ENCODE data around the gene CSN3. TPM values are rescaled to one million over a fixed set of nuclear protein-coding genes. Genes with fewer than 3 reads are reported as not detected.
"Not testable (repeated sequence)": the region's sequence is repeated elsewhere in the genome, so short reads cannot be mapped to it uniquely, and the experiment has no call there.

Gene CSN3, protein sequence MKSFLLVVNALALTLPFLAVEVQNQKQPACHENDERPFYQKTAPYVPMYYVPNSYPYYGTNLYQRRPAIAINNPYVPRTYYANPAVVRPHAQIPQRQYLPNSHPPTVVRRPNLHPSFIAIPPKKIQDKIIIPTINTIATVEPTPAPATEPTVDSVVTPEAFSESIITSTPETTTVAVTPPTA
- not detected for total RNA-seq
- not detected for polyA plus RNA-seq
- long read RNA-seq, donor 1 = 0 reads
- long read RNA-seq, donor 2 = 0 reads

DNA sequence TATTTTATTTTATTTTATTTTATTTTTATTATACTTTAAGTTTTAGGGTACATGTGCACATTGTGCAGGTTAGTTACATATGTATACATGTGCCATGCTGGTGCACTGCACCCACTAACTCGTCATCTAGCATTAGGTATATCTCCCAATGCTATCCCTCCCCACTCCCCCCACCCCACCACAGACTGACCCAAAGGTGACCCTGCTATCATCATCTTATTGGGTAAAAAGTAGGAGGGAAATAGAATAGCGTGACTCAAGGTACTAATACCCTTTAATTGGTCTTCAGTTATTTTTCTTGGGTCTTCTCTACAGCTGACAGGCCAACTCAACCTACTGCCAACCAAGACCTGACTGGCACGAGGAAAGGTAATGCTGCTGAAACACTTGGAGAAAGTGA is at the start of gene CSN3:
TSS of gene CSN3 (plus strand) at position 301 of the 400 bp plus-strand sequence. CDS start 2,223 bp downstream, outside the sequence.
- H3K4me1 ChIP-seq (ENCODE audit: control insufficient read depth in 1 of 2, insufficient read depth in 2 of 2, low read length in 2 of 2); H3K9me3 ChIP-seq (ENCODE audit: control insufficient read depth, low read length); H3K36me3 ChIP-seq (ENCODE audit: control insufficient read depth in 1 of 2, insufficient read depth in 2 of 2, low read length in 1 of 2); H3K27me3 ChIP-seq (ENCODE audit: control insufficient read depth in 1 of 2, insufficient read depth in 2 of 2, low read length in 1 of 2); intact Hi-C loops (cut with DNase I); H3K4me3 ChIP-seq (ENCODE audit: low read length in 2 of 2); ATAC-seq (ENCODE audit: low FRiP score); H3K27ac ChIP-seq (ENCODE audit: low read depth in 1 of 2, low read length in 2 of 2); DNase-seq: not testable (repeated sequence)
- WGBS, 2 donors = 34 to 64% methylated on average over 2 to 3 of the region's 3 CpGs

DNA sequence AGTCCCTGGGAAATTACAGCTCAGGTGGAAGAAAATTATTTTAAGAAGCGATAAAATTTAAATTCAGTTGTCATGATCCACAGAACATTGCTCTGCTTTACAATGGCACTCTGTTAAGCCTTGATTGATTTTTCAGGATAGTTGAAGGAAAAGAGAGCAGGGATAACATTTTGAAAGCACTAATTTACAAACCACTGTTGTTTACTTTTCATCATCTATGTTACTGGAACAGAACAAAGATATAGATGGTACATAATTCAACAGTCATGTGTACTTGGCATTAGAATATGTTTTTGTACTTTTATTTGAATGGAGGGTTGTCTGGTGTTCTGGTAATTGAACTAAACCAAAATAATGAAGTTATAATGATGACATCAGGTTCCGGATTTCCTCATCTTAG is 49.5 kb upstream of the CSN3 start:
- intact Hi-C loops (cut with DNase I) = no loop called here
- WGBS, 2 donors = 95 to 97% methylated on average over 2 of the region's 2 CpGs
- H3K4me3 ChIP-seq (ENCODE audit: low read length in 2 of 2) = no peak overlapping the region
- no peaks in the 10 kb centered on the region for H3K27me3 ChIP-seq (ENCODE audit: control insufficient read depth in 1 of 2, insufficient read depth in 2 of 2, low read length in 1 of 2)
- no peak for ATAC-seq (ENCODE audit: low FRiP score)
- H3K36me3 ChIP-seq (ENCODE audit: control insufficient read depth in 1 of 2, insufficient read depth in 2 of 2, low read length in 1 of 2) = no peaks in the 10 kb centered on the region
- H3K9me3 ChIP-seq (ENCODE audit: control insufficient read depth, low read length) = no peaks in the 10 kb centered on the region
- H3K27ac ChIP-seq (ENCODE audit: low read depth in 1 of 2, low read length in 2 of 2) = no peak overlapping the region
- no peak for DNase-seq
- no peaks in the 10 kb centered on the region for H3K4me1 ChIP-seq (ENCODE audit: control insufficient read depth in 1 of 2, insufficient read depth in 2 of 2, low read length in 2 of 2)

DNA sequence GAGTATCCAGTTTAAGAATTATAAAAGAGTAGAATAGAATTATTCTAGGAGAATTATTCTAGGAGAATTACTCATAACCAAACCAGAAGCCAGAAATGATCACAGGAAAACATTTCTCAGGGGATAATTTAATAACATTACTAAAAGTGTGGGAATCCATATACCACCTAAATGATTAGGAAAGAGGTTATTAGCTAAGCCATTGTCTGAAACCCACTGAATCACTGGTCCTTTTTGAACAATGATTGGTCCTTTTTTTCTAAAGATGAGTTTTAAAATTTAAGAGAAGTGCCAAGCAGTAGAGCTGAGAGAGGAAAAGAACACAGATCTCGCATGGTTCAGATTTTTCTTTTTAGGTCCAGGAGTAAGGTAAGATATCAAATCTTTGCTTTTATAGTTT is 47.0 kb upstream of the CSN3 start, which contains the start of gene ODAM:
TSS of gene ODAM (plus strand) at position 301 of the 400 bp plus-strand sequence. CDS start 819 bp downstream, outside the sequence.
- Histone ChIP-seq H3K27me3 (ENCODE audit: control insufficient read depth in 1 of 2, insufficient read depth in 2 of 2, low read length in 1 of 2) (no peaks in the 10 kb centered on the region), H3K9me3 (ENCODE audit: control insufficient read depth, low read length) (no peaks in the 10 kb centered on the region), H3K36me3 (ENCODE audit: control insufficient read depth in 1 of 2, insufficient read depth in 2 of 2, low read length in 1 of 2) (no peaks in the 10 kb centered on the region), H3K4me1 (ENCODE audit: control insufficient read depth in 1 of 2, insufficient read depth in 2 of 2, low read length in 2 of 2) (no peaks in the 10 kb centered on the region), H3K27ac (ENCODE audit: low read depth in 1 of 2, low read length in 2 of 2) (no peak within 1 kb of the TSS), H3K4me3 (ENCODE audit: low read length in 2 of 2) (no peak within 1 kb of the TSS)
- DNase-seq = no peak
- intact Hi-C loops (cut with DNase I) = no loop called here
- WGBS, 2 donors = 75 to 78% methylated on average over 1 of the region's 1 CpG
- ATAC-seq (ENCODE audit: low FRiP score) = no peak

DNA sequence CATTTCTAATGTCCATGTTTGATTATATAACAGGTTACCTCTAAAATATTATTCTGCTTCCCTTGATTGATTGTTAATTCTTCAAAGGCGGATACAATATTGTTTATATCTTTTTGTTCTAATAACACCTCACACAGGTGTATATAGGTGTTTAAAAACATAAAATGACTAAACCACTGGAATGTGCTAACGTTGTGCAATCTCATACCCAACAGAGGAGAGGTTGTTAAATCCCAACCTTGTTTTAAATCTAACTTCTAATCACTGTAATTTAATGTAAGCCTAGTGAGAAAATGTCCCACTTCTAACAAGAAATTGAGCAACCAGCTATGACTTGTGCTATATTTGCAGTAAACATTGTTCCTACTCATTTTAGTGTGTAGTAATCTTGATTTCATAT is 45.5 kb upstream of the CSN3 start:
- no peaks in the 10 kb centered on the region for H3K9me3 ChIP-seq (ENCODE audit: control insufficient read depth, low read length)
- intact Hi-C loops (cut with DNase I) = no loop called here
- H3K27me3 ChIP-seq (ENCODE audit: control insufficient read depth in 1 of 2, insufficient read depth in 2 of 2, low read length in 1 of 2) = no peaks in the 10 kb centered on the region
- H3K4me1 ChIP-seq (ENCODE audit: control insufficient read depth in 1 of 2, insufficient read depth in 2 of 2, low read length in 2 of 2) = no peaks in the 10 kb centered on the region
- 93% methylated on average over 2 of the region's 2 CpGs for WGBS, 2 donors
- no peak overlapping the region for H3K27ac ChIP-seq (ENCODE audit: low read depth in 1 of 2, low read length in 2 of 2)
- ATAC-seq (ENCODE audit: low FRiP score) (no peak), DNase-seq (no peak)
- H3K4me3 ChIP-seq (ENCODE audit: low read length in 2 of 2) = no peak overlapping the region
- H3K36me3 ChIP-seq (ENCODE audit: control insufficient read depth in 1 of 2, insufficient read depth in 2 of 2, low read length in 1 of 2) = no peaks in the 10 kb centered on the region

DNA sequence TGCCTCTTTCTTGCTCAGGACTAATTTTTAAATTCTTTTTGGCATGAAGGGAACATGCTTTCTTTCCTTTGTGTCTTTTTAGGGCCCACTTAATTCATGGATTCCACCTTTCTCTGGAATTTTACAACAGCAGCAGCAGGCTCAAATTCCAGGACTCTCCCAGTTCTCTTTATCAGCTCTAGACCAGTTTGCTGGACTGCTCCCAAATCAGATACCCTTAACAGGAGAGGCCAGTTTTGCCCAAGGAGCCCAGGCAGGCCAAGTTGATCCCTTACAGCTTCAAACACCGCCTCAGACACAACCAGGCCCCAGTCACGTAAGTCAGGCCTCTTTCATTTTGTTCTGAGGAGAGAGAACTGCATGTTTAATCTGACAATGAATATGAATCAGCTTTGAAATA is 44.6 kb upstream of the CSN3 start:
- ATAC-seq (ENCODE audit: low FRiP score) = no peak
- no peaks in the 10 kb centered on the region for H3K36me3 ChIP-seq (ENCODE audit: control insufficient read depth in 1 of 2, insufficient read depth in 2 of 2, low read length in 1 of 2)
- no peaks in the 10 kb centered on the region for H3K9me3 ChIP-seq (ENCODE audit: control insufficient read depth, low read length)
- no peaks in the 10 kb centered on the region for H3K27me3 ChIP-seq (ENCODE audit: control insufficient read depth in 1 of 2, insufficient read depth in 2 of 2, low read length in 1 of 2)
- intact Hi-C loops (cut with DNase I) = no loop called here
- no peaks in the 10 kb centered on the region for H3K4me1 ChIP-seq (ENCODE audit: control insufficient read depth in 1 of 2, insufficient read depth in 2 of 2, low read length in 2 of 2)
- no peak for DNase-seq
- H3K4me3 ChIP-seq (ENCODE audit: low read length in 2 of 2) = no peak overlapping the region
- H3K27ac ChIP-seq (ENCODE audit: low read depth in 1 of 2, low read length in 2 of 2) = no peak overlapping the region
- 53 to 56% methylated on average over 2 of the region's 2 CpGs for WGBS, 2 donors

DNA sequence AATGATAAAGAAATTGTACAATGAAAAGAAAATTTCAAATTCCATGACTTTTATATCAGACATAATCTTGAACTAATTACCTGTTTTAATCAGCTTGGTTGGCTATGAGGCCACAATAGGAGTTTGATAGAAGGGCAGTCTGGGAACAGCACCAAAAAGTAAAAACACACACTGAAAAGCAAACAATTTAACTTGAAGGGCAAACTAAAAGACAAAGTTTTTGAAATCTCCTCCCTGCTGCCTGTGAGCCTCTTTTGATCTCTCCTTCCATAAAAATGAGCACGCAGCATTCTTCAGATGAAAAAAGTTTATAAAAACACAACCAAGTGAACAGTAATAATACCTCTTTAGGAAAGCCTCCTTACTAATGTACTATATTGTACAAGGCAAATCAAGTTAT is 38.8 kb upstream of the CSN3 start:
- intact Hi-C loops (cut with DNase I) = no loop called here
- no peak for ATAC-seq (ENCODE audit: low FRiP score)
- H3K27ac ChIP-seq (ENCODE audit: low read depth in 1 of 2, low read length in 2 of 2) = no peak overlapping the region

DNA sequence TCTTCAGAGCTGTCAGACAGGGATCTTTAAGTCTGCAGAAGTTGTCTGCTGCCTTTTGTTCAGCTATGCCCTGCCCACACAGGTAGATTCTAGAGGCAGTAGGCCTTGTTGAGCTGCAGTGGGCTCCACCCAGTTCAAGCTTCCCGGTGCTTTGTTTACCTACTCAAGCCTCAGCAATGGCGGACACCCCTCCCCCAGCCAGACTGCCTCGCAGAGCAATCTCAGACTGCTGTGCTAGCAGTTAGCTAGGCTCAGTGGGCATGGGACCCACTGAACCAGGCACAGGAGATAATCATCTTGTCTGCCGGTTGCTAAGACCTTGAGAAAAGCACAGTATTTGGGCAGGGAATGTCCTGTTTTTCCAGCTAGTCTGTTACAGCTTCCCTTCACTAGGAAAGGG is 29.6 kb upstream of the CSN3 start:
- DNase-seq; H3K4me3 ChIP-seq (ENCODE audit: low read length in 2 of 2); H3K9me3 ChIP-seq (ENCODE audit: control insufficient read depth, low read length); H3K27ac ChIP-seq (ENCODE audit: low read depth in 1 of 2, low read length in 2 of 2); H3K4me1 ChIP-seq (ENCODE audit: control insufficient read depth in 1 of 2, insufficient read depth in 2 of 2, low read length in 2 of 2); H3K36me3 ChIP-seq (ENCODE audit: control insufficient read depth in 1 of 2, insufficient read depth in 2 of 2, low read length in 1 of 2); intact Hi-C loops (cut with DNase I); ATAC-seq (ENCODE audit: low FRiP score); H3K27me3 ChIP-seq (ENCODE audit: control insufficient read depth in 1 of 2, insufficient read depth in 2 of 2, low read length in 1 of 2): not testable (repeated sequence)
- 62 to 70% methylated on average over 4 of the region's 4 CpGs for WGBS, 2 donors

More for the DNA sequence above, 38.8 kb upstream of the CSN3 start:
- no peak for DNase-seq
- Histone ChIP-seq H3K27me3 (ENCODE audit: control insufficient read depth in 1 of 2, insufficient read depth in 2 of 2, low read length in 1 of 2) (no peaks in the 10 kb centered on the region), H3K4me1 (ENCODE audit: control insufficient read depth in 1 of 2, insufficient read depth in 2 of 2, low read length in 2 of 2) (no peaks in the 10 kb centered on the region), H3K9me3 (ENCODE audit: control insufficient read depth, low read length) (no peaks in the 10 kb centered on the region), H3K4me3 (ENCODE audit: low read length in 2 of 2) (no peak overlapping the region), H3K36me3 (ENCODE audit: control insufficient read depth in 1 of 2, insufficient read depth in 2 of 2, low read length in 1 of 2) (no peaks in the 10 kb centered on the region)
- 24 to 42% methylated on average over 1 of the region's 1 CpG for WGBS, 2 donors

DNA sequence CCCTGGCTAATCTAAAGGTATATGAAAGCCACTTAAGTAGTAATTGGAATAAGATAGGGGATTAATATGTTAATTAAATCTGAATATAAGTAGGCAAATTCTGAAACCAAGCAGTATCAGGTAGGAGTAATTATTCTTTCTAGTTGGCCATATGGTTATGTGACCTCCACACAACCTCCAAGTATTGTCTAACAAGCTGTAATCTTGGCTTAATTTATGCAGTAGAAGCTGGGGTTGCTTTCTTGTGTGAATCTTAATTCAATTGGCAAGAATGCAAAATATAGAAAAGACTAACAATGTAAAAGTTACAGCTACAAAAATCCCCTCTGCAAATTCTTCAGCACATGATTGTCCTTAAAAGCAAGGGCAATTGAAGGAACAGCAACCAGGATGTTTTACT is 26.3 kb upstream of the CSN3 start:
- DNase-seq; H3K27me3 ChIP-seq (ENCODE audit: control insufficient read depth in 1 of 2, insufficient read depth in 2 of 2, low read length in 1 of 2); H3K27ac ChIP-seq (ENCODE audit: low read depth in 1 of 2, low read length in 2 of 2); H3K4me1 ChIP-seq (ENCODE audit: control insufficient read depth in 1 of 2, insufficient read depth in 2 of 2, low read length in 2 of 2); ATAC-seq (ENCODE audit: low FRiP score); H3K9me3 ChIP-seq (ENCODE audit: control insufficient read depth, low read length); H3K4me3 ChIP-seq (ENCODE audit: low read length in 2 of 2); H3K36me3 ChIP-seq (ENCODE audit: control insufficient read depth in 1 of 2, insufficient read depth in 2 of 2, low read length in 1 of 2); intact Hi-C loops (cut with DNase I): not testable (repeated sequence)

DNA sequence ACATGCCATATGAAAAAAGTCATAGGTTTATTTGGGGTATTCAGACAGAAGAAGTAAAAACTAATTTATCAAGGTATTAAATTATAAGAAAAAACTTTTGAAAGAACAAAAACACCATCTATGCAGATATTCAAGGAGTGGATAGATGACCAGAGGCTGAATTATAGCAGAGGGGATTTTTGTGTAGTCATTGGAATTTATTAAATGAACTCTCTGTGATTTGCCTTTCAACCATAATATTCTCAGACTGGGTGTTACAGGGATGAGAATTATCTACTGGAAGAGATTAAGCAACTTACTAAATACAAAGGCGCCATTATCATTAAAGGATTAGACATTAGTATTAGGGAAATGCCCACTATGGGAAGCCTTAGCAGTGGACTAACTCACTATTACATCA is 25.8 kb upstream of the CSN3 start:
- 94 to 97% methylated on average over 1 of the region's 1 CpG for WGBS, 2 donors
- DNase-seq; ATAC-seq (ENCODE audit: low FRiP score): not testable (repeated sequence)

More for the DNA sequence above, 25.8 kb upstream of the CSN3 start:
- H3K4me3 ChIP-seq (ENCODE audit: low read length in 2 of 2); H3K4me1 ChIP-seq (ENCODE audit: control insufficient read depth in 1 of 2, insufficient read depth in 2 of 2, low read length in 2 of 2); H3K27me3 ChIP-seq (ENCODE audit: control insufficient read depth in 1 of 2, insufficient read depth in 2 of 2, low read length in 1 of 2); H3K9me3 ChIP-seq (ENCODE audit: control insufficient read depth, low read length); H3K27ac ChIP-seq (ENCODE audit: low read depth in 1 of 2, low read length in 2 of 2); H3K36me3 ChIP-seq (ENCODE audit: control insufficient read depth in 1 of 2, insufficient read depth in 2 of 2, low read length in 1 of 2); intact Hi-C loops (cut with DNase I): not testable (repeated sequence)

All from aorta (tissue), 5 donors.